ENCODE measurements around the gene KRTAP5-3.

DNA sequence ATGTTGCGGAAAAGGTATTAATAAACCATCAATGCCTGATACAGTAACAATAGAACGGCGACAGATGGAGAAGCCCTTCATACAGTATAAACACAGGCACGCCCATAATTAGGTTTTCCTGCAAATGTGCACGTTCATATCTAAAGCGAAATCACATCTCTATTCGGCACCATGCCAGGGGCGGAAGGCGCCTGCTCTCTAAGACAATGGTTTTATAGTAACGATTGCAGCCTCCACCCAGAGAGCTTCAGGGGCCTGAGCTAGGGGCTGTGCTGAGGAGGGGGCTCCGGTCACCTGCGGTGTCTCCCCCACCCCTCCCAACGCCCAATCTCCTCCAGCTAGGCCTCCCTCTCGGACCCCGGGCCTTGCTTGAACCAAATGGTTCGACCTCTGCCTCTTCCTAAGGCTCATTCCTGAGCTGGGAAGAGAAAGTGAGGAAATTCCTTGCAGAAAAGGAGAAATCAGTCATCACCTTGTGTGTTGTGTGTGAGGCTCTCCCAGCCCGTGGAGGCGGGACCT is 30.9 kb upstream of the KRTAP5-3 start:
- TF ChIP-seq EZH2 (IDR thresholded peaks at IDR 0.05; ENCODE audit: insufficient read depth, poor library complexity, severe bottlenecking) (no peak), EZH2phosphoT487 (IDR thresholded peaks at IDR 0.05; ENCODE audit: insufficient read depth, low read depth) (no peak)
